DOHH2 (cell line): ENCODE measurements around the gene EPGN.

Experiments used
- EZH2phosphoT487 ChIP-seq: fragments of 200-600 bp; sonication (generic); IDR thresholded peaks from 2 replicates; pipeline ENCODE4 v1.6.1; 2017; ENCODE audit warnings: borderline replicate concordance, mild to moderate bottlenecking, antibody characterized with exemption, low read length, moderate library complexity, mixed read lengths
- TF ChIP-seq, protein P1 (sequence below): fragments of 200-600 bp; sonication (generic); IDR thresholded peaks from one replicate; pipeline ENCODE4 v1.5.1; 2014; ENCODE audit warnings: antibody characterized with exemption, mild to moderate bottlenecking, low read depth, low read length; ENCODE audit not compliant: poor library complexity, severe bottlenecking

- TF ChIP-seq, protein P1, sequence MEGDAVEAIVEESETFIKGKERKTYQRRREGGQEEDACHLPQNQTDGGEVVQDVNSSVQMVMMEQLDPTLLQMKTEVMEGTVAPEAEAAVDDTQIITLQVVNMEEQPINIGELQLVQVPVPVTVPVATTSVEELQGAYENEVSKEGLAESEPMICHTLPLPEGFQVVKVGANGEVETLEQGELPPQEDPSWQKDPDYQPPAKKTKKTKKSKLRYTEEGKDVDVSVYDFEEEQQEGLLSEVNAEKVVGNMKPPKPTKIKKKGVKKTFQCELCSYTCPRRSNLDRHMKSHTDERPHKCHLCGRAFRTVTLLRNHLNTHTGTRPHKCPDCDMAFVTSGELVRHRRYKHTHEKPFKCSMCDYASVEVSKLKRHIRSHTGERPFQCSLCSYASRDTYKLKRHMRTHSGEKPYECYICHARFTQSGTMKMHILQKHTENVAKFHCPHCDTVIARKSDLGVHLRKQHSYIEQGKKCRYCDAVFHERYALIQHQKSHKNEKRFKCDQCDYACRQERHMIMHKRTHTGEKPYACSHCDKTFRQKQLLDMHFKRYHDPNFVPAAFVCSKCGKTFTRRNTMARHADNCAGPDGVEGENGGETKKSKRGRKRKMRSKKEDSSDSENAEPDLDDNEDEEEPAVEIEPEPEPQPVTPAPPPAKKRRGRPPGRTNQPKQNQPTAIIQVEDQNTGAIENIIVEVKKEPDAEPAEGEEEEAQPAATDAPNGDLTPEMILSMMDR: no peak
- TF ChIP-seq EZH2phosphoT487: no peak
Measured at GRCh38 chr4:74267998-74268606, 40.2 kb upstream of the EPGN start.
